Endothelial cell of umbilical vein (primary cell): ENCODE results near the gene BSPRY. TPM values are rescaled to one million over a fixed set of nuclear protein-coding genes. Genes with fewer than 3 reads are reported as not detected.

Experiments
- BruUV-seq: library from RNA; stranded (reverse); fragments of 400-500 nt; replicated peaks from 2 replicates; lab custom pipeline; 2021; lab: Mats Ljungman, UMichigan
- CTCF ChIA-PET: fragments of 300-600, 350-600 bp; sonication (Branson Sonifier 250); formaldehyde crosslinking; loops from one replicate; lab custom pipeline; 2021; ENCODE audit warnings: antibody characterized with exemption, inconsistent platforms; lab: Charles Lee
- POLR2A ChIA-PET: fragments of 300-600, 350-600 bp; sonication (Branson Sonifier 250); formaldehyde crosslinking; loops from one replicate; lab custom pipeline; 2021; ENCODE audit warnings: antibody characterized with exemption, inconsistent platforms; lab: Charles Lee
- DNase-seq: peaks from one replicate; pipeline ENCODE4 v3.0.0-alpha.2; 2011; ENCODE audit warnings: low read depth, low spot score
- FAIRE-seq: peaks from 2 replicates; lab custom pipeline; 2011; peaks lifted over from hg19 to GRCh38; lab: Jason Lieb, UNC
- H2AFZ ChIP-seq: 2 replicates; pipeline ENCODE4 v1.6.0; 2012; ENCODE audit warnings: low read depth, low read length, control low read depth, inconsistent platforms
- H3K27ac ChIP-seq: 2 replicates; pipeline ENCODE4 v1.5.1; 2011; ENCODE audit warnings: low read depth, mild to moderate bottlenecking, control low read depth, low read length, moderate library complexity; ENCODE audit not compliant: insufficient read depth
- H3K27me3 ChIP-seq, 2 experiments: 2 replicates each; pipeline versions ENCODE4 v1.6.0 to v1.6.1; 2011; ENCODE audit warnings: low read length in 2 of 2, mixed read lengths in 1 of 2; ENCODE audit not compliant: control insufficient read depth in 2 of 2, insufficient read depth in 2 of 2
- H3K36me3 ChIP-seq, 2 experiments: 2 replicates in 1 of 2; 3 replicates in 1 of 2; pipeline ENCODE4 v1.5.1; 2011; ENCODE audit warnings: low read length in 2 of 2, mild to moderate bottlenecking in 1 of 2, moderate library complexity in 1 of 2; ENCODE audit not compliant: control insufficient read depth in 2 of 2, insufficient read depth in 2 of 2; ENCODE audit errors: extremely low read depth in 1 of 2
- H3K4me1 ChIP-seq: 3 replicates; pipeline ENCODE4 v1.5.1; 2011; ENCODE audit warnings: mild to moderate bottlenecking, low read length; ENCODE audit not compliant: control insufficient read depth, insufficient read depth; ENCODE audit errors: extremely low read depth
- H3K4me2 ChIP-seq: 2 replicates; pipeline ENCODE4 v1.6.1; 2011; ENCODE audit warnings: low read length, control low read depth, mixed read lengths; ENCODE audit not compliant: insufficient read depth
- H3K4me3 ChIP-seq, 3 experiments: fragments of 200-600 bp in 1 of 3; sonication (generic), shearing (Covaris generic) in 1 of 3; replicated peaks in 1 of 3; 2 replicates each; pipeline ENCODE4 v1.5.1; 2011 to 2016; ENCODE audit warnings: control low read depth in 3 of 3, low read length in 3 of 3, mild to moderate bottlenecking in 2 of 3, inconsistent platforms in 1 of 3, low read depth in 1 of 3, moderate library complexity in 1 of 3; ENCODE audit not compliant: insufficient read depth in 1 of 3
- H3K79me2 ChIP-seq: 2 replicates; pipeline ENCODE4 v1.6.0; 2012; ENCODE audit warnings: low read length, inconsistent platforms; ENCODE audit not compliant: control insufficient read depth, insufficient read depth
- H3K9ac ChIP-seq: replicated peaks from 2 replicates; pipeline ENCODE3; 2011; ENCODE audit warnings: low read length, control low read depth; ENCODE audit not compliant: insufficient read depth; ENCODE audit errors: extremely low read depth
- H3K9me1 ChIP-seq: replicated peaks from 3 replicates; pipeline ENCODE4 v1.6.0; 2011; ENCODE audit warnings: mild to moderate bottlenecking, low read length; ENCODE audit not compliant: control insufficient read depth, insufficient read depth; ENCODE audit errors: extremely low read depth
- H3K9me3 ChIP-seq: replicated peaks from 2 replicates; pipeline ENCODE4 v1.5.1; 2012; ENCODE audit warnings: low read length, inconsistent platforms; ENCODE audit not compliant: control insufficient read depth, insufficient read depth
- H4K20me1 ChIP-seq: replicated peaks from 2 replicates; pipeline ENCODE3; 2011; ENCODE audit warnings: mild to moderate bottlenecking, low read length; ENCODE audit not compliant: control insufficient read depth, insufficient read depth; ENCODE audit errors: extremely low read depth
- EZH2 ChIP-seq: IDR thresholded peaks from 2 replicates; pipeline ENCODE4 v1.6.1; 2012; ENCODE audit warnings: borderline replicate concordance, low read depth, mild to moderate bottlenecking, moderate library complexity, low read length, inconsistent platforms; ENCODE audit not compliant: severe bottlenecking
- FOS ChIP-seq: IDR thresholded peaks from 2 replicates; pipeline ENCODE4 v1.6.1; 2011; ENCODE audit warnings: mild to moderate bottlenecking, low read length, moderate library complexity, borderline replicate concordance; ENCODE audit not compliant: insufficient read depth
- GATA2 ChIP-seq: IDR thresholded peaks from 2 replicates; pipeline ENCODE4 v1.7.0; 2011; ENCODE audit warnings: low read depth, mild to moderate bottlenecking, moderate library complexity, mixed read lengths, low read length; ENCODE audit not compliant: insufficient read length, insufficient read depth
- JUN ChIP-seq: IDR thresholded peaks from 2 replicates; pipeline ENCODE4 v1.6.1; 2011; ENCODE audit warnings: borderline replicate concordance, low read depth; ENCODE audit not compliant: insufficient read length, insufficient read depth
- MYC ChIP-seq: IDR thresholded peaks from one replicate; pipeline ENCODE4 v1.6.1; 2011; ENCODE audit warnings: mild to moderate bottlenecking, low read depth, low read length
- POLR2A ChIP-seq: IDR thresholded peaks from 2 replicates; pipeline ENCODE4 v1.6.1; 2012; ENCODE audit warnings: low read depth, mild to moderate bottlenecking, control low read depth, low read length
- POLR2AphosphoS5 ChIP-seq: IDR thresholded peaks from 2 replicates; pipeline ENCODE4 v1.6.1; 2012; ENCODE audit warnings: low read depth, mild to moderate bottlenecking, control low read depth, low read length, moderate library complexity; ENCODE audit not compliant: insufficient read depth
- dilution Hi-C: fragments of 300-500 bp; cut with MboI; formaldehyde crosslinking; loops from one replicate; pipeline ENCODE4 v1.15.0; 2019; ENCODE audit warnings: low sequenced_read_pairs; ENCODE audit not compliant: extremely low pct_ligation_motif_present
- intact Hi-C: fragments of 100-400 bp; cut with micrococcal nuclease; formaldehyde crosslinking; loops from one replicate; pipeline ENCODE4 v1.10.0; 2022
- polyA plus RNA-seq, 4 experiments: library from polyadenylated mRNA; depleted of rRNA in 3 of 4; stranded (reverse) in 3 of 4; unstranded in 1 of 4; fragments of >200 nt; gene quantifications; 2 replicates each; pipeline versions ENCODE4 v1.2.1 to v1.2.3, GENCODE V29; 2011 to 2012; ENCODE audit warnings: missing spikeins in 1 of 4
- total RNA-seq: library from RNA; stranded (reverse); gene quantifications from 2 replicates; pipeline ENCODE4 v1.2.3, GENCODE V29; 2021
- TF ChIP-seq, protein P1 (sequence below), 2 donors: IDR thresholded peaks; 1 replicate in 1 of 2; 2 replicates in 1 of 2; pipeline ENCODE4 v1.5.1; 2011; ENCODE audit warnings: low read length in 2 of 2, mild to moderate bottlenecking in 2 of 2, moderate library complexity in 2 of 2, control low read depth in 1 of 2, inconsistent platforms in 1 of 2, low read depth in 1 of 2; ENCODE audit not compliant: insufficient read depth in 1 of 2; ENCODE audit errors: extremely low read depth in 1 of 2
- TF ChIP-seq, protein P2 (sequence below): IDR thresholded peaks from 2 replicates; pipeline ENCODE4 v1.6.1; 2011; ENCODE audit not compliant: insufficient read depth, insufficient read length

The BSPRY gene
- total and polyA plus RNA-seq, 2 donors (not counting 3 experiments of a cell fraction or from before 2014, with no cell fraction given): not detected

DNA sequence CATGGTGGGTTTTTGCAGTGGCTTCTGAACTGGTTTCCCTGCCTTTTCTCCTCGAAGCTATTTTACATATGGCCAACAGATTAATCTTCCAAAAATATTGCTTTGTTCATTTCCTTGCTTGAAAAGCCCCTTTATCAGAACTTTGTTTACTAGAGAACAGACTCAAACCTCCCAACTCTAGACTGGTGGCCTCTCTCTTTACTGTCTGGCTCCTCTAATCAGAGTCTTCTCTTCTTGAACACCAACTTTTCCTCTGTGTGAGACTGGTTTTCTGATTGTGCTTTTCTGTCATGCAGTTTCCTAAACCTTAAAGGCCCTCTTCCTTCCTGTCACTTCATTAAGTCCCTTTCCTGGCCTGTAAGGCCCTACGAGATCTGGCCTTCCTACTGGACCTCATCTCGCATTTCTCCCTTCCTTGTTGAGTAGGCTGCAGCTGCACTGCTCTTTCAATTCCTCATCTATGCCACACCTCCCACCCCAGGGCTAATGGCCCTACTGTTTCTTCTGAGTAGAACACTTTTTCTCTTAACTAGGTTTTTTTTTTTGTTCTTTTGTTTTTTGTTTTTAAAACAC is 66.9 kb downstream of the BSPRY start:
- H3K79me2 ChIP-seq: no peaks in the 10 kb centered on the region
- ChIA-PET CTCF (interaction anchor here (0.6 to 1.0 kb wide), 2 partner anchors 54 to 68 kb away, joined by 3 read pairs; no protein-coding TSS in a partner anchor), POLR2A (no interaction called here)
- BruUV-seq: no TSS peak
- H3K4me3 ChIP-seq: no peak overlapping the region
- H3K4me1 ChIP-seq: no peaks in the 10 kb centered on the region
- H3K9me1 ChIP-seq: no peaks in the 10 kb centered on the region
- H3K9me3 ChIP-seq: no peaks in the 10 kb centered on the region
- H3K27me3 ChIP-seq: no peaks in the 10 kb centered on the region
- dilution Hi-C loops (no loop called here), intact Hi-C loops (no loop called here)
- H2AFZ ChIP-seq: peak overlapping the region; percentile 21
- DNase-seq (no peak), FAIRE-seq (no peak)
- no peak overlapping the region for H3K9ac ChIP-seq
- TF ChIP-seq, protein P1, sequence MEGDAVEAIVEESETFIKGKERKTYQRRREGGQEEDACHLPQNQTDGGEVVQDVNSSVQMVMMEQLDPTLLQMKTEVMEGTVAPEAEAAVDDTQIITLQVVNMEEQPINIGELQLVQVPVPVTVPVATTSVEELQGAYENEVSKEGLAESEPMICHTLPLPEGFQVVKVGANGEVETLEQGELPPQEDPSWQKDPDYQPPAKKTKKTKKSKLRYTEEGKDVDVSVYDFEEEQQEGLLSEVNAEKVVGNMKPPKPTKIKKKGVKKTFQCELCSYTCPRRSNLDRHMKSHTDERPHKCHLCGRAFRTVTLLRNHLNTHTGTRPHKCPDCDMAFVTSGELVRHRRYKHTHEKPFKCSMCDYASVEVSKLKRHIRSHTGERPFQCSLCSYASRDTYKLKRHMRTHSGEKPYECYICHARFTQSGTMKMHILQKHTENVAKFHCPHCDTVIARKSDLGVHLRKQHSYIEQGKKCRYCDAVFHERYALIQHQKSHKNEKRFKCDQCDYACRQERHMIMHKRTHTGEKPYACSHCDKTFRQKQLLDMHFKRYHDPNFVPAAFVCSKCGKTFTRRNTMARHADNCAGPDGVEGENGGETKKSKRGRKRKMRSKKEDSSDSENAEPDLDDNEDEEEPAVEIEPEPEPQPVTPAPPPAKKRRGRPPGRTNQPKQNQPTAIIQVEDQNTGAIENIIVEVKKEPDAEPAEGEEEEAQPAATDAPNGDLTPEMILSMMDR (IDR thresholded peaks at IDR 0.05; ENCODE audit: extremely low read depth in 1 of 2, insufficient read depth in 1 of 2, low read depth in 1 of 2, low read length in 2 of 2): no peak
- no peak for TF ChIP-seq GATA2
- TF ChIP-seq FOS: no peak
- no peak for TF ChIP-seq MYC
- TF ChIP-seq EZH2: no peak
- TF ChIP-seq JUN: no peak
- TF ChIP-seq, protein P2, sequence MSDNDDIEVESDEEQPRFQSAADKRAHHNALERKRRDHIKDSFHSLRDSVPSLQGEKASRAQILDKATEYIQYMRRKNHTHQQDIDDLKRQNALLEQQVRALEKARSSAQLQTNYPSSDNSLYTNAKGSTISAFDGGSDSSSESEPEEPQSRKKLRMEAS: no peak
- no peak for TF ChIP-seq POLR2AphosphoS5
- no peak for TF ChIP-seq POLR2A
- H4K20me1 ChIP-seq: no peaks in the 10 kb centered on the region
- H3K36me3 ChIP-seq: no peaks in the 10 kb centered on the region
- H3K4me2 ChIP-seq: no peak overlapping the region
- H3K27ac ChIP-seq: no peak overlapping the region
